GM21447 (cell line): ENCODE data around the gene RGMA.

Source experiments
- ATAC-seq: cut with Tn5 transposase; IDR thresholded peaks from one replicate; pipeline ENCODE4 v1.9.1; 2021; ENCODE audit not compliant: unreplicated experiment

The RGMA gene, protein sequence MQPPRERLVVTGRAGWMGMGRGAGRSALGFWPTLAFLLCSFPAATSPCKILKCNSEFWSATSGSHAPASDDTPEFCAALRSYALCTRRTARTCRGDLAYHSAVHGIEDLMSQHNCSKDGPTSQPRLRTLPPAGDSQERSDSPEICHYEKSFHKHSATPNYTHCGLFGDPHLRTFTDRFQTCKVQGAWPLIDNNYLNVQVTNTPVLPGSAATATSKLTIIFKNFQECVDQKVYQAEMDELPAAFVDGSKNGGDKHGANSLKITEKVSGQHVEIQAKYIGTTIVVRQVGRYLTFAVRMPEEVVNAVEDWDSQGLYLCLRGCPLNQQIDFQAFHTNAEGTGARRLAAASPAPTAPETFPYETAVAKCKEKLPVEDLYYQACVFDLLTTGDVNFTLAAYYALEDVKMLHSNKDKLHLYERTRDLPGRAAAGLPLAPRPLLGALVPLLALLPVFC

DNA sequence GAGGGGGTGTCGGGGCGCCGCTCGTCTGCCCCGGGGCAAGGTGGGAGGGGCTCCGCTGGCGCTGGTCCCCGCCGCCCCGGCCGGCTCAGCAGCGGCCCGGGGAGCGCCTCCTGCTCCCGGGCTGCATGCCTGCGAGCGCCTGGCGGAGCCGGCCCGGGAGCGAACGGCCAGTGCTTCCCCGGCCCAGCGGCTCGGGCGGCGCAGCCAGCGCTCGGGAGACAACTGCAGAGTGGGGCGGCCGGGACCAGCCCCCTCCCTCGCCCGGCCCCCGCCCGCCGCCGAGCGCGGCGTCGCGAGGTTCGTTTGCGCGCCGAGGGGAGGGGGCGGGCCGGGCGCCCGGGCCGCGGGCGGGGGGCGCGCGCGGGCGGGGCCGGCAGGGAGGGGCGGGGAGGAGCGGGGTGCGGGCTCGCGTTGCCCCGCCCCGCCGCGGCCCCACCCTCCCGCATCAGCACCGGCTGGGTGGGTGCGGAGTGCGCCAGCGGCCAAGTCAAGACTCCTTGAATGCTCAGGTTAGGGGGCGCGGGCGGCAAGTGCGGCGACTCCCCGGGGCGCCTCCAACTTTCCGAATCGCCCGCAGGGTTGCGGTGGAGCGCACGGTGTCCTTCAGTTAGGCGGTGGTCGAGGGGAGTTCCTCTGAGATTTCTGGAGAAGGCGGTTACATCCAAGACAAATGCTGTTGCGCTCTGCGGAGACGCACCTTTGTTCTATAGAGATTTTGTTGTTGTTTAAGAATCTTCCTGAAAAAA is at the start of gene RGMA:
TSS of gene RGMA (minus strand) at position 231 of the 746 bp plus-strand sequence. CDS start 279 bp downstream, outside the sequence.
- no peak for ATAC-seq

GRCh38 chr15:93136606-93137005 is 47.6 kb upstream of the RGMA start:
- ATAC-seq, result no peak

GRCh38 chr15:93135997-93136397 is 47.0 kb upstream of the RGMA start:
- ATAC-seq, result no peak

- no peak for ATAC-seq
Measured at GRCh38 chr15:93135459-93135858, 46.4 kb upstream of the RGMA start.

DNA sequence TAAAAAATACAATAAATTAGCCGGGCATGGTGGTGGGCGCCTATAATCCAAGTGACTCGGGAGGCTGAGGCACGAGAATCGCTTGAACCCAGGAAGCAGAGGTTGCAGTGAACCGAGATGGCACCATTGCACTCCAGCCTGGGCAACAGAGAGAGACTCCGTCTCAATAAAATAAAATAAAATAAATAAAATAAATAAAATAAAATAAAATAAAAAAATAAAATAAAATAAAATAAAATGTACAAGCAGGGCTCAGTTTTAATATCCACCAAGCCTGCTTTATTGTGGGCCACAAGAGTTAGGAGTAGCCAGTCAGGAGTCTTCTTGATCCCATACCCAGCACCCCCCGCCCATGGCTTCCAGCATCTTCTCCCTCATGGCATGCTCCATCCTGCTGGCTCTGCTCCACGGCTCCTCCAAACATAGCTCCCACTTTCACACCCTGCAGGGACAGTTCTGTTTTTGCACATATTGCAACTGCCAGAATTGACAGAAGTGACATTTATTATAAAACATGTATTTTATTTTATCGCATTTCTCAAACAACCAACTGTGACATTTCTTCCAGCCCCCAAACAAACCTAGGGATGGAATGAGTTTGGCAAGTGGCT is 42.6 kb upstream of the RGMA start:
- no peak for ATAC-seq

DNA sequence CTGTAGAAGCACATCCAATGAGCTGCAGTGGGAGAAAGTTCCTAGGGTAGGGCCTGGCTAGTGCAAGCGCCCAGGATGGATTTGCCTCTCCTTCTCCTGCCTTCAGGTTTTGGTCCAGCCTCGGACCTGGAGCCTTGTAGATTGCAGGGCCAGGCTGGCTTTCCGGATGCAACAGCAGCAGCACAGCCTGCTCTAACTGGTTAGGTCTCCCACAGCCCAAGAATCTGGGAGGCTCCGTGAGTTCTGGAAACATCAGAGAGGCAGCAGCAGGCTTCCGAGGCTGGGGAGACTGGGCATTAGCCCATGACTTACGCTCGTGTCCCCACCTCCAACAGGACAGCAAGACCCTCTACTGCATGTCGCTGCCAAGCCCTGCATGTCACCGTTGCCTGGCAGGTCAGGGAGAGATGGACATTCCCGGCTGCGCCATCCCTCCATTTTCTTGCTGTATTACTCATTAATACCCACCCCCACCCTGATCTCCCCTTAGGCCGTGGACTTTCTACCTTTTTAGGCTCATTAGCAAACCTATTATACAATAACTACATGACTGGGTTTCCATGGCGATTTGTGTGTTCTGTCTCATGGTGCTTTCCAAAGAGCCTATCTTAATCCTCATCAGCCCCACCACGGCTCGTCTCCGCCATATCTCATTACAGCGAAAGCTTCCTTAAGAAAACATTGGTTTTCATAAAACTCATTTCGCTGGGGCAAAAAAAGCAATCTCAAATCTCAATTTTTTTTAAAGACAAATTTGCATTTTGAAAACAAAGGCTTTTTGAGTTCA is 40.9 kb upstream of the RGMA start:
- no peak for ATAC-seq

GRCh38 chr15:93127286-93127685 is 38.3 kb upstream of the RGMA start:
- ATAC-seq, result no peak

- ATAC-seq, result no peak
Measured at GRCh38 chr15:93126599-93126998, 37.6 kb upstream of the RGMA start.

GRCh38 chr15:93126148-93126547 is 37.1 kb upstream of the RGMA start:
- no peak for ATAC-seq

- no peak for ATAC-seq
Measured at GRCh38 chr15:93124126-93124525, 35.1 kb upstream of the RGMA start.

GRCh38 chr15:93121973-93122910 is 33.2 kb upstream of the RGMA start:
- ATAC-seq, result no peak

- ATAC-seq, result no peak
Measured at GRCh38 chr15:93121107-93121506, 32.1 kb upstream of the RGMA start.

DNA sequence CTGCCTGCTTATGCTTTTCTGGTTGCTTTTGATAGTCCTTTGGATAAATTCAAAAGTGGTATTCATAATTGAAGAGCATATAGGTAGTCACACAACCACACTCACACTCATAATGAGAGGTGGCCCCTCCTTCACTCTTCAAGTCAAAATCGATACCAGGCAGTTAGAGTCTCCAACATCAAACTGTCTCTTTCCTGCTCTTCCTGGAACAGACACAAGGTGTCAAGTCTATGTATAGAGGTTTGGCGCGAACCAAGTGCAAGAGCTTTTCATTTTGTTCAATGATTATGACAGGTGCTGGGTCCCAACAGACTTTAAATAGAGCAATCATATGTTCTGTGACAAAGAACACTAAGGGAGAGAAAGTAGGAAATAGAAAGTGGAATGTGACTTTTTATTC is 29.9 kb upstream of the RGMA start:
- no peak for ATAC-seq

GRCh38 chr15:93111451-93111850 is 22.4 kb upstream of the RGMA start:
- ATAC-seq, result no peak

DNA sequence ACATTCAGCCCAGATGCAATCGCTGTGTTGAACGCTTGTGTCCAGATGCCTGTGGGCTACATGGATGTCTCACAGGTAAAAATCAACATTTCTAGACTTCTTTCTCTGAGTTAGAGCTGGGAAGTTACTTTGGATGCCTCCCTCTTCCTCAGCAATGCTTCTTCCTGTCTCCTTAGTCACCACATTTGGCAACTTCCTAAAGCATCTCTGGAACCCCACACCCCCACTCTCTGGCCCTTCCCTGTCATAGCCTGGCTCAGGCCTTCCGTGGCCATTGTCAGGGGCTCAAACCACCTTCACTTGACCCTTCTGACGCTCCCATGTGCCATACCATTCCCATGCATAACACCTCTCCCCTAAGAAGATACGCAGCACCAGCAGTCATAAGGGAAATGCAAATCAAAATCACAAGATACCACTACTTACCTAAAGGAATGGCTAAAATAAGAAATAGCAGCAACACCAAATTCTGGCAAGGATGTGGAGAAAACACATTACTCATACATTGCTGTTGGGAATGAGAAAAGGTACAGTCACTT is 21.6 kb upstream of the RGMA start:
- ATAC-seq, result no peak

- ATAC-seq, result no peak
Measured at GRCh38 chr15:93109336-93110102, 20.5 kb upstream of the RGMA start.

GRCh38 chr15:93107646-93108045 is 18.6 kb upstream of the RGMA start:
- no peak for ATAC-seq

- no peak for ATAC-seq
Measured at GRCh38 chr15:93105485-93105884, 16.5 kb upstream of the RGMA start.

- no peak for ATAC-seq
Measured at GRCh38 chr15:93103823-93104222, 14.8 kb upstream of the RGMA start.
